Measurements from ENCODE around the gene THAP12. TPM values are rescaled to one million over a fixed set of nuclear protein-coding genes. Genes with fewer than 3 reads are reported as not detected.

The THAP12 gene
- total and polyA plus RNA-seq, 10 of the 15 experiments (the other 5 are each of a cell fraction or from before 2014, with no cell fraction given): 12.6 to 45.6 (median 22.3) TPM

DNA sequence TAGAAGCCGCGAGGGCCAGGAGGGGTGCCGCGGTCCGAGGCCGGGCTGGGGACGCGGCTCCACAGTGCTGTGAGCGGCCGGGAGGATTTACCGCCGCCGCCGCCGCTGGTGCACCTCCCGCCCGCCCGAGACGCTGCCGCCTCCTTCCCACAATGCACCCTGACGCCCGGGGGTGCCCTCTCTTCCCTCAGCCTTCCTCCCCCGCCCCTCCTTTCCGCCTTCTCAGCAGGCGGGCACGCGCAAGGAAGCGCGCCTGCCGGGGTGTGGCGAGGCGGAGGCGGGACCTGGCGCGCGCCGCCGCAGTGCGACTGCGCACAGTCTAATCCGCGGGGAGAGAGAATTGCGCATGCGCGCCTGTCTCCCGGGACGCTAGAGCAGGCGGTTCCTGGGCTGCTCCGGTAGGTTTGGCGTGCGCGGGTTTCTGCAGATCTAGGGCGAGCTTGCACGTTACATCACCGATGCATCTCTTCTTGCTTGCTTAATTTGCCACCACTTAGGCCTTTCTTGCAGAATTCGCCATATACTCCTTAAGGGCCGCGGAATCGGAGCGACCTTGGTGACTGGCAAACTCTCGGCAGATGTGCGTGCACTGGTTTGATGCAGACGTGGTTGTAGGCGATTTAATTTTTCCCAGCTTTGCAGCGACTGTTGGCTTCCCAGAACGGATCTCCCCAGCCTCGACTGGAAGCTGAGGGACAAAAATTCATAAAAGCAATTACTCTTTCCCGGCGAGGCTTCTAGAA, at the start of gene THAP12, which contains the start of gene GVQW3 (continued):
- TF ChIP-seq ZNF384 (IDR thresholded peaks at IDR 0.05; ENCODE audit: borderline replicate concordance, low read depth, low read length) (no peak), MTA3 (IDR thresholded peaks at IDR 0.05; ENCODE audit: borderline replicate concordance, low read length) (no peak), YBX1 (IDR thresholded peaks at IDR 0.05) (no peak), JUNB (IDR thresholded peaks at IDR 0.05) (no peak), ASH2L (IDR thresholded peaks at IDR 0.05; ENCODE audit: borderline replicate concordance, low read depth) (no peak), TAF1 (IDR thresholded peaks at IDR 0.05; ENCODE audit: borderline replicate concordance, low read depth, low read length) (0 out of 2 replicates have a peak, but pooled peaks have one; percentile 44), RAD51 (IDR thresholded peaks at IDR 0.05) (no peak), TCF7 (IDR thresholded peaks at IDR 0.05; ENCODE audit: borderline replicate concordance) (no peak), BACH1 (IDR thresholded peaks at IDR 0.05; ENCODE audit: borderline replicate concordance) (no peak; the same call in 1 of the 2 replicates), SPI1 (IDR thresholded peaks at IDR 0.05; ENCODE audit: borderline replicate concordance, insufficient read depth, low read depth, low read length) (no peak; the same call in 1 of the 2 replicates), DPF2 (IDR thresholded peaks at IDR 0.05) (no peak), FOS (IDR thresholded peaks at IDR 0.05; ENCODE audit: borderline replicate concordance, extremely low read depth, insufficient read length) (no peak), NFYA (IDR thresholded peaks at IDR 0.05; ENCODE audit: borderline replicate concordance, low read depth, low read length) (no peak), CHD2 (IDR thresholded peaks at IDR 0.05; ENCODE audit: borderline replicate concordance, low read depth, low read length) (peak; percentile 27; the same call in 1 of the 2 replicates), BHLHE40 (IDR thresholded peaks at IDR 0.05; ENCODE audit: borderline replicate concordance in 1 of 2, low read depth in 2 of 2, low read length in 1 of 2) (peak; percentile 58 to 84; a peak in 3 of 4 replicates), LARP7 (IDR thresholded peaks at IDR 0.05) (no peak), IKZF1 (conservative IDR thresholded peaks at IDR 0.05) (peak; percentile 98), POLR2AphosphoS2 (IDR thresholded peaks at IDR 0.05; ENCODE audit: low read depth, low read length) (no peak)
- TF ChIP-seq, protein P1, sequence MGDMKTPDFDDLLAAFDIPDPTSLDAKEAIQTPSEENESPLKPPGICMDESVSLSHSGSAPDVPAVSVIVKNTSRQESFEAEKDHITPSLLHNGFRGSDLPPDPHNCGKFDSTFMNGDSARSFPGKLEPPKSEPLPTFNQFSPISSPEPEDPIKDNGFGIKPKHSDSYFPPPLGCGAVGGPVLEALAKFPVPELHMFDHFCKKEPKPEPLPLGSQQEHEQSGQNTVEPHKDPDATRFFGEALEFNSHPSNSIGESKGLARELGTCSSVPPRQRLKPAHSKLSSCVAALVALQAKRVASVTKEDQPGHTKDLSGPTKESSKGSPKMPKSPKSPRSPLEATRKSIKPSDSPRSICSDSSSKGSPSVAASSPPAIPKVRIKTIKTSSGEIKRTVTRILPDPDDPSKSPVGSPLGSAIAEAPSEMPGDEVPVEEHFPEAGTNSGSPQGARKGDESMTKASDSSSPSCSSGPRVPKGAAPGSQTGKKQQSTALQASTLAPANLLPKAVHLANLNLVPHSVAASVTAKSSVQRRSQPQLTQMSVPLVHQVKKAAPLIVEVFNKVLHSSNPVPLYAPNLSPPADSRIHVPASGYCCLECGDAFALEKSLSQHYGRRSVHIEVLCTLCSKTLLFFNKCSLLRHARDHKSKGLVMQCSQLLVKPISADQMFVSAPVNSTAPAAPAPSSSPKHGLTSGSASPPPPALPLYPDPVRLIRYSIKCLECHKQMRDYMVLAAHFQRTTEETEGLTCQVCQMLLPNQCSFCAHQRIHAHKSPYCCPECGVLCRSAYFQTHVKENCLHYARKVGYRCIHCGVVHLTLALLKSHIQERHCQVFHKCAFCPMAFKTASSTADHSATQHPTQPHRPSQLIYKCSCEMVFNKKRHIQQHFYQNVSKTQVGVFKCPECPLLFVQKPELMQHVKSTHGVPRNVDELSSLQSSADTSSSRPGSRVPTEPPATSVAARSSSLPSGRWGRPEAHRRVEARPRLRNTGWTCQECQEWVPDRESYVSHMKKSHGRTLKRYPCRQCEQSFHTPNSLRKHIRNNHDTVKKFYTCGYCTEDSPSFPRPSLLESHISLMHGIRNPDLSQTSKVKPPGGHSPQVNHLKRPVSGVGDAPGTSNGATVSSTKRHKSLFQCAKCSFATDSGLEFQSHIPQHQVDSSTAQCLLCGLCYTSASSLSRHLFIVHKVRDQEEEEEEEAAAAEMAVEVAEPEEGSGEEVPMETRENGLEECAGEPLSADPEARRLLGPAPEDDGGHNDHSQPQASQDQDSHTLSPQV (IDR thresholded peaks at IDR 0.05): no peak
- TF ChIP-seq, protein P2, sequence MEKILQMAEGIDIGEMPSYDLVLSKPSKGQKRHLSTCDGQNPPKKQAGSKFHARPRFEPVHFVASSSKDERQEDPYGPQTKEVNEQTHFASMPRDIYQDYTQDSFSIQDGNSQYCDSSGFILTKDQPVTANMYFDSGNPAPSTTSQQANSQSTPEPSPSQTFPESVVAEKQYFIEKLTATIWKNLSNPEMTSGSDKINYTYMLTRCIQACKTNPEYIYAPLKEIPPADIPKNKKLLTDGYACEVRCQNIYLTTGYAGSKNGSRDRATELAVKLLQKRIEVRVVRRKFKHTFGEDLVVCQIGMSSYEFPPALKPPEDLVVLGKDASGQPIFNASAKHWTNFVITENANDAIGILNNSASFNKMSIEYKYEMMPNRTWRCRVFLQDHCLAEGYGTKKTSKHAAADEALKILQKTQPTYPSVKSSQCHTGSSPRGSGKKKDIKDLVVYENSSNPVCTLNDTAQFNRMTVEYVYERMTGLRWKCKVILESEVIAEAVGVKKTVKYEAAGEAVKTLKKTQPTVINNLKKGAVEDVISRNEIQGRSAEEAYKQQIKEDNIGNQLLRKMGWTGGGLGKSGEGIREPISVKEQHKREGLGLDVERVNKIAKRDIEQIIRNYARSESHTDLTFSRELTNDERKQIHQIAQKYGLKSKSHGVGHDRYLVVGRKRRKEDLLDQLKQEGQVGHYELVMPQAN (conservative IDR thresholded peaks at IDR 0.05): peak; percentile 73
- TF ChIP-seq, protein P3, sequence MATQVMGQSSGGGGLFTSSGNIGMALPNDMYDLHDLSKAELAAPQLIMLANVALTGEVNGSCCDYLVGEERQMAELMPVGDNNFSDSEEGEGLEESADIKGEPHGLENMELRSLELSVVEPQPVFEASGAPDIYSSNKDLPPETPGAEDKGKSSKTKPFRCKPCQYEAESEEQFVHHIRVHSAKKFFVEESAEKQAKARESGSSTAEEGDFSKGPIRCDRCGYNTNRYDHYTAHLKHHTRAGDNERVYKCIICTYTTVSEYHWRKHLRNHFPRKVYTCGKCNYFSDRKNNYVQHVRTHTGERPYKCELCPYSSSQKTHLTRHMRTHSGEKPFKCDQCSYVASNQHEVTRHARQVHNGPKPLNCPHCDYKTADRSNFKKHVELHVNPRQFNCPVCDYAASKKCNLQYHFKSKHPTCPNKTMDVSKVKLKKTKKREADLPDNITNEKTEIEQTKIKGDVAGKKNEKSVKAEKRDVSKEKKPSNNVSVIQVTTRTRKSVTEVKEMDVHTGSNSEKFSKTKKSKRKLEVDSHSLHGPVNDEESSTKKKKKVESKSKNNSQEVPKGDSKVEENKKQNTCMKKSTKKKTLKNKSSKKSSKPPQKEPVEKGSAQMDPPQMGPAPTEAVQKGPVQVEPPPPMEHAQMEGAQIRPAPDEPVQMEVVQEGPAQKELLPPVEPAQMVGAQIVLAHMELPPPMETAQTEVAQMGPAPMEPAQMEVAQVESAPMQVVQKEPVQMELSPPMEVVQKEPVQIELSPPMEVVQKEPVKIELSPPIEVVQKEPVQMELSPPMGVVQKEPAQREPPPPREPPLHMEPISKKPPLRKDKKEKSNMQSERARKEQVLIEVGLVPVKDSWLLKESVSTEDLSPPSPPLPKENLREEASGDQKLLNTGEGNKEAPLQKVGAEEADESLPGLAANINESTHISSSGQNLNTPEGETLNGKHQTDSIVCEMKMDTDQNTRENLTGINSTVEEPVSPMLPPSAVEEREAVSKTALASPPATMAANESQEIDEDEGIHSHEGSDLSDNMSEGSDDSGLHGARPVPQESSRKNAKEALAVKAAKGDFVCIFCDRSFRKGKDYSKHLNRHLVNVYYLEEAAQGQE (IDR thresholded peaks at IDR 0.05; ENCODE audit: low read depth, low read length): no peak

Data from GM12878 (cell line).